CD4-positive, alpha-beta T cell treated with Interferon alpha-2 for 1 hour (primary cell): ENCODE data around the gene USP25.

Experiments used
- DNase-seq, 2 donors: peaks; one replicate each; pipeline ENCODE4 v3.0.0-alpha.2; 2020 to 2022

USP25 gene

GRCh38 chr21:15823486-15824150 is 93.8 kb downstream of the USP25 start:
- peak in 1 of 2 donors; percentile 43 for DNase-seq

DNA sequence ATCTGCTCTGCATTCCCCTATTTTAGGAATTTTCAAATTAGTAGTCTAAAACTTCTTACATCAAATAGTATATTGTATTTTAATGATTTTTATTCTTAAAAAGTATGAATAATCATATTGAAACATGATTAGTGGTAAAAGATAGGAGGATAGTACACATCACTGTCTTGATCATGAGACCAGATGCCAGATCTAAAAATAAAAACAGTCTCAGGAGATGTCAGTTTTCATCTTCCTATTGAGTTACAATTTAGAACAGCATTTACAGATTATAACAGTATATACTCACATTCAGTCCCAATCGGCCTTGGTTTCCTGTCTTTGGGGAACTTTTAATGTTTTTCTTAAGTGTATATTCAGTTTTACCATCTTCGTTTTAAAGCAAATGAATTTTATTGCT is 95.9 kb downstream of the USP25 start:
- DNase-seq, result no peak

GRCh38 chr21:15826147-15826780 is 96.5 kb downstream of the USP25 start:
- peak; percentile 22 to 61 for DNase-seq

GRCh38 chr21:15826908-15827601 is 97.3 kb downstream of the USP25 start:
- no peak for DNase-seq

DNA sequence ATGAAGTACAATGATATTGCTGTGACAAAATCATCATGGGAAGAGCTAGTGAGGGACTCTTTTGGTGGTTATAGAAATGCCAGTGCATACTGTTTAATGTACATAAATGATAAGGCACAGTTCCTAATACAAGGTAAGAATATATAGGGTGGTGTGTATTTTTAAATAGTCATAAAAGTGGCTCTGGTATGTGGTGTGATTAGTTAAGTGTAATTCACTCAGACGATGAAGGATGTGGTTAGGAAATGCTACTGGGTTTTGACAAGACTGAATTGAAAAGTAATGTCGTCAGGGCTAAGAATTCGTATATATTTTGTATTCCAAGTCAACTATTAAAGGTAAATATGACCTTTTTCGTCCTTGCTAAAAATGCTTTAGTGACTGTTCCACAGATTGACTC is 101.7 kb downstream of the USP25 start:
- DNase-seq, result peak in 1 of 2 donors; percentile 22

DNA sequence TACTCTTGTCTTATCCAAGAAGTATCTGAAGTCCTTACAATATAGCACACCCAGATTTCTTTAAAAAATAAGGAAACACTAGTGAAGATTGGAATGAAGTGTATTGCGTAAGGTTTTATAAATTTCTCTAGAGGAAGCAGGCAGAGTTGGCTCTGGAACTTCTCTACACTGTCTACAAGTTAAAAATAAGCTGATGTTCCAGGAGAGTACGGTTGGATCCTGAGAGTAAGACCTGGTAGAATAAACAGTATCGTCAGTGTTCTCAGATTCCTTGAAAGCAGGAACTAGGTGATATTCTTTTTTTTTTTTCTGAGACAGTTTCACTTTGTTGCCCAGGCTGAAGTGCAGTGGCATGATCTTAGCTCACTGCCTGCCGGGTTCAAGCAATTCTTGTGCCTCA is 107.9 kb downstream of the USP25 start:
- DNase-seq, result no peak

DNA sequence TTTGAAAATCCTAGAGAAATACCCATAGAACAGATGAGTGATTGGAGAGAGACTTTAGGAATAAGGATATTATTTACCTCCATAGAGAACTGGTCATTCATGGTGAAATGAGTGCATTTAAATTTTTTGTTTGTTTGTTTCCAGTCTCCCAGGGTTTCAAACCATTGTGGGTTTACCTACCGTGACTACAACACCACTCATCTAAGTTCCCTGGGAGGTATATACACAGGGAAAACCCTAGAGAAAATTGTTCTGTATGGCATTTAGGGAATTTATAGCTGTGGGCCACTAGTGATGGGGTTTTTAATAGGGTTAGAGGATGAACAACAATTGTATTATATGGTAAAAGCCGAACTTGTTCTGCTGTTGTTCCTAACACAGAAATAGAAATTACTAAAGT is 109.2 kb downstream of the USP25 start:
- DNase-seq, result no peak

DNA sequence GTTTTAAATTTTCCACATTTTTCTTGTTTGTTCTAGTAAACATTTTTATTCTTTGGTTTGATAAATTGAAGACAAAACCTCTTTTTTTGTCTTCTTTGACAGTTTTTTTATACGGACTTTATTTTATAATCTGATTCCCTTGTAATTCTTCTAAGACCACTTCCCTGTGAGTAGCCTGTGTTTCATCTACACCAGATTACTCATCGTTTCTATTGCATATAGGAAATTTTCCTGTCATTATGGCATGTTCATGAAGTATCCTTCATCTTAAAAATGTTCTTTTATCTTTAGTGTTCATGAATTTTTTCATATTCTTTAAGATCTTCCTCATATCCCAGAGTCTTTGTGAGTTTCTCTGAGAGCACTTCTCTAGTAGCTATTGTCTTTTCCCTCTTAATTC is 109.8 kb downstream of the USP25 start:
- DNase-seq, result no peak

DNA sequence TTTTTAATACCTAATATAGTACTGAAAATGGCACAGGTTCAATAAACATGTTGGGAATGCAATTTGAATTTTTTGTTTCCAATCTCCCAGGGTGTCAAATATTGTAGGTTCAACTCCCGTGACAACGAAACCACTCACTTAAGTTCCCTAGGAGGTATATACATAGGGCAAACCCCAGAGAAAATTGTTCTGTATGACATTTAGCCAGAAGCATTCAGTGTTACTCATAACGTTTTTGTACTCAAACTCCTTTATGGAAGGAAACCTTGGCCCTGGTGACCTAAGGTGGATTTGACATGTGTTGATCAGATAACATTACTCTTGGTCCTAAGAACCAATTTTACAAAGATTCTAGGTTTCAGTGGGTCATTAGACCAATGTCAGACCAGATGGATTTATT is 110.6 kb downstream of the USP25 start:
- DNase-seq, result no peak

DNA sequence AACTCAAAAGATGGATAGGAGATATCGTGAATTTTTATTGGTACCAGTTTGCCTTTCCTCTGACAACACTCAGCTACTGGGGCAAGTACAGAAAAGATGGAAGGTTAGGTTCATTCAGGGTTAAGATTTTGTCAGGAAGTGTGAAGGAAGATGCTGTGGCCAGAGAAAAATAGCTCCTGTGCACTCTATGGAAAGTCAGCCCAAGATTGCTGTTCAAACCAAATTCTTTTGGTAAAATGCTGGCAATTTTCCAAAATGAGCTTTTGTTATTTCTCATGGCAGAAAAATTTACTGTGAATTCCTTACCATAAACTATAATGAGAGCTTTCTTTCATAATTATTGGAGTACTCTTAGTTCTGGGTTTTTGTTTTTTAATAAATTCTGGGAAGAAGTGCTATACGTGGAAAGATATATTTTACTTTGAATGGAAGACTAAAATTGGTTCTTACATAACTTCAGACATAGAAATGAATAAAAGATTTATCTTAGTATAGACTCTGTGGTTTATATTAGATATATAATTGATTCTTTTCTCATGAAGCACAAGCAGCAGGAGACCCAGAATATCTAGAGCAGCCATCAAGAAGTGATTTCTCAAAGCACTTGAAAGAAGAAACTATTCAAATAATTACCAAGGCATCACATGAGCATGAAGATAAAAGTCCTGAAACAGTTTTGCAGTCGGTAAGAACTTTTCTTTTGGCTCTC is 112.2 kb downstream of the USP25 start:
- DNase-seq, result no peak

GRCh38 chr21:15842565-15842880 is 112.7 kb downstream of the USP25 start:
- no peak for DNase-seq

DNA sequence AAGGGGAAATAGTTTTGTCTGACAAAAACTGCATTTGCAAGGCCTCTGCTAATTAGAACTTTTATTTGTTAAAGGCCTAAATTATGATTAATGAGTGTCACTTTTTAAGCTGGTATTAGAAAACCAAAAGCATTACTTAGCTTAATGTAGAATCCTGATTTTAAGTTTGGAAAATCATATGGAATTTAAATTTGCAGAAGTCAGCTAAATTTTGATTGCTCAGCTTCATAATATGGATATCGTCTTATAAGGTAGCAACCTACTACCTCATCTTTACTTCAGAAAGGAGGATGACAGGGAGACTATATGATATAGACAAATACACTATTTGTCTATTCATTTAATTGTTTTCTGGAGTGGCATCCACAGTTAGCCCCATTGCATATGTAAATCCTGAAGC is 114.0 kb downstream of the USP25 start:
- no peak for DNase-seq

GRCh38 chr21:15848634-15849560 is 119.1 kb downstream of the USP25 start:
- DNase-seq, result no peak

DNA sequence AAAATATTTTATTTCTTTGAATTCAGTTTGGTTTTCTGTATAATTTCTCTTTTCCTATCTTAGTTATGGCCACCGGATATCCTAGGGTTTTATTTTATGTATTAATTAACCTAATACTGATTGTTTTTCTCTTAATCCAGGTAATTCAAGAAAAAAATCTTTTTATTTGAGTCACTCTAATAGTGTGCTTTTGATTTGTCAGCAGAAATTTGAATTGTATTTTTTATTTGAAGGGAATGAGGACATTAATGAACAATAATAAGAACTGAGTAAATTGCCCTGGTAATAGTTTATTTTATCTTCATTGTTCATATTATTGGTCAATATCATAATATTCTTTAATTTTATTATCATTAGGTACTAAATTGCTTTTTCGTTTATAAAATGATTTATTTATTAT is 120.1 kb downstream of the USP25 start:
- DNase-seq, result no peak

DNA sequence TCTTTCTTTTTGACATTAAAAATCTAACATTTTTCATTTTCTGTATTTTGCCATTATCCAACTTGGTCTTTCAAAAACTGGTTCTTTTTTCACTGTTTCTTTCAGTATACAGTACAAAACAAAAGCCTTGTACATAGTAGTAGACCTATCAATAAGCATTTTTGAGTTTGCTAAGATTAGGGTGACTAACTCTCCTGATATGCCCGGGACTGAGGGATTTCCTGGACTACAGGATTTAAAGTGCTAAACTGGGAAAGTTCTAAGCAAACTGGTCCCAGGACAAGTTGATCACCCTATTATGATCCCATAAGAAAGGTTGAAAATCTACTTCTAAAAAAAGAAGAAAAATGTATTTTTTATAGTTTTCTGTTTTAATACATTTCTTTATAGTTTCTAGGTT is 120.9 kb downstream of the USP25 start:
- no peak for DNase-seq

DNA sequence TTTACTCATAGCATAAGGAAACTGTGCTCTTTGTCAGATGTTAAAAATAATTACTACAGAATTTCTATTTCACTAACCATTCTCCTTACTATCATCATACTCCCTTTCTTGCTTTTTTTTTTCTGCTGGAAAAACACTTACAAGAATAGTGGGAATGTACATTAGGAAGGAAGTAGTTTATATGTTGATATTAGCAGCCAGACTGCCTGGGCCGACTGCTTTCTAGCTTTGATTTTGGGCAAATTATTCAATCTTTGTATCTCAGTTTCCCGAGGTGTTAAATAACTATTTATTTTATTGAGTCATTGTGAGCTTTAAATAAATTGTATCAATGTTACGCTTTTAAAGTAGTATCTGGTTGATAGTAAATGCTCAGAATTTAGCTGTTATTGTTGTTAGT is 122.4 kb downstream of the USP25 start:
- DNase-seq, result no peak

- no peak for DNase-seq
Observed at GRCh38 chr21:15853126-15853525, 123.3 kb downstream of the USP25 start.

GRCh38 chr21:15856813-15857212 is 127.0 kb downstream of the USP25 start:
- no peak for DNase-seq

DNA sequence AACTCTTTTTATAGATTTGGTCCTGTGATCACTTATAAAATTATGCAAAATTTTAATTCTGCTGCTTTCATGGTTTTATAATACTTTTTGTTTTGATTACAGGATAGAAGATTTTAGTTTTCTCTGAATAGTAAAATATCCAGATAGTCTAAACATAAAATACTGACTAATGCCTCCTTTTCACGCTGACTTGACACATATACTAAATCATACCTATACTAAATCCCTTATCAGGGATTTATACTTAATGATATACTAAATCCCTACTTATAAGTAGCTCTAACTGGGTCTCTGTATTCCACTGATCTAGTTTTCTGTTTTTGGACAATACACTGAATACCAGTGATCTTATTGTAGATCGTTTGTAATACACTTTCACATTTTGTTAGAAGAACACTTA is 128.0 kb downstream of the USP25 start:
- no peak for DNase-seq

- DNase-seq, result no peak
Observed at GRCh38 chr21:15860541-15860940, 130.8 kb downstream of the USP25 start.

DNA sequence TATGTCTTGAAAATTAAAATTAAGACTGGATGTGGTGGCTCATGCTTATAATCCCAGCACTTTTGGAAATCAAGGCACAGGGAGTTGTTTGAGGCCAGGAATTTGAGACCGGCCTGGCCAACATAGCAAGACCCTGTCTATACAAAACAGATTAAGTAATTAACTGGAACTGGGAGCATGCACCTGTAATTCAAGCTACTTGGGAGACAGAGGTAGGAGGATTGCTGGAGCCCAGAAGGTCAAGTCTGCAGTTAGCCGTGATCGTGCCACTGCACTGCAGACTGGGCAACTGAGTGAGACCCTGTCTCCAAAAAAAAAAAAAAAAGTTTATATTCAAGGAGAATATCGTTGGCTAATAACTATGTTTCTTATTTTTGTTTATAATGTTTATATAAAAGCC is 139.2 kb downstream of the USP25 start:
- no peak for DNase-seq

- no peak for DNase-seq
Observed at GRCh38 chr21:15870819-15871218, 141.0 kb downstream of the USP25 start.

GRCh38 chr21:15872236-15872635 is 142.5 kb downstream of the USP25 start:
- DNase-seq, result no peak
